B cell (primary cell): ENCODE results near the gene C10orf143. TPM values are rescaled to one million over a fixed set of nuclear protein-coding genes. Genes with fewer than 3 reads are reported as not detected.

ENCODE experiments used
- ATAC-seq: fragments of 200-7000 bp; cut with Tn5 transposase; one replicate; pipeline ENCODE4 v1.10.0; 2021; ENCODE audit warnings: low read depth, mild to moderate bottlenecking, moderate number of reproducible peaks, moderate library complexity
- CTCF ChIA-PET: fragments of 350-600 bp; sonication (Branson Sonifier 250); formaldehyde crosslinking; loops from one replicate; lab custom pipeline; 2021; ENCODE audit warnings: antibody characterized with exemption, inconsistent platforms; lab: Charles Lee
- POLR2A ChIA-PET: fragments of 350-600 bp; sonication (Branson Sonifier 250); formaldehyde crosslinking; loops from one replicate; lab custom pipeline; 2021; ENCODE audit warnings: antibody characterized with exemption; lab: Charles Lee
- DNase-seq: peaks from one replicate; pipeline ENCODE4 v3.0.0; 2013
- H2AFZ ChIP-seq: 2 replicates; pipeline ENCODE4 v1.6.1; 2012; ENCODE audit warnings: mild to moderate bottlenecking, low read depth, low read length; ENCODE audit not compliant: insufficient read depth, poor library complexity, severe bottlenecking
- H3K27ac ChIP-seq, 2 donors: 1 replicate in 1 of 2; 2 replicates in 1 of 2; pipeline ENCODE4 v1.5.1; 2012 to 2013; ENCODE audit warnings: low read length in 2 of 2, mild to moderate bottlenecking in 2 of 2, moderate library complexity in 1 of 2
- H3K27me3 ChIP-seq, 4 experiments: fragments of 200-600 bp in 1 of 4; sonication (generic) in 1 of 4; replicated peaks in 1 of 4; 1 replicate in 2 of 4; 2 replicates in 2 of 4; pipeline versions ENCODE4 v1.6.1 to v1.7.0; 2013 to 2016; ENCODE audit warnings: low read length in 3 of 4, mild to moderate bottlenecking in 2 of 4, mixed read lengths in 1 of 4, moderate library complexity in 1 of 4; ENCODE audit not compliant: insufficient read depth in 4 of 4, control insufficient read depth in 3 of 4; ENCODE audit errors: control extremely low read depth in 1 of 4
- H3K36me3 ChIP-seq, 2 experiments: replicated peaks in 1 of 2; 1 replicate in 1 of 2; 2 replicates in 1 of 2; pipeline versions ENCODE4 v1.6.1 to v1.7.1; 2013; ENCODE audit warnings: low read length in 1 of 2; ENCODE audit not compliant: insufficient read depth in 2 of 2, control insufficient read depth in 1 of 2; ENCODE audit errors: control extremely low read depth in 1 of 2, extremely low read depth in 1 of 2
- H3K4me1 ChIP-seq, 2 donors: fragments of 200-600 bp in 1 of 2; sonication (generic) in 1 of 2; 1 replicate in 1 of 2; 2 replicates in 1 of 2; pipeline versions ENCODE4 v1.5.1 to v1.6.1; 2013 to 2017; ENCODE audit warnings: low read length in 2 of 2; ENCODE audit not compliant: control insufficient read depth in 2 of 2, insufficient read depth in 2 of 2
- H3K4me2 ChIP-seq: replicated peaks from 2 replicates; pipeline ENCODE3; 2012; ENCODE audit warnings: mild to moderate bottlenecking, low read depth, low read length; ENCODE audit not compliant: poor library complexity, severe bottlenecking
- H3K4me3 ChIP-seq, 5 experiments: fragments of 200-600 bp in 1 of 5; sonication (generic) in 1 of 5; 1 replicate in 3 of 5; 2 replicates in 2 of 5; pipeline versions ENCODE4 v1.5.1 to v1.7.0; 2011 to 2016; ENCODE audit warnings: low read length in 4 of 5, mild to moderate bottlenecking in 4 of 5, low read depth in 2 of 5, control low read depth in 1 of 5, moderate library complexity in 1 of 5; ENCODE audit not compliant: insufficient read depth in 1 of 5; ENCODE audit errors: control extremely low read depth in 1 of 5, extremely low read depth in 1 of 5
- H3K79me2 ChIP-seq: fragments of 200-600 bp; sonication (generic); one replicate; pipeline ENCODE4 v1.6.0; 2016; ENCODE audit warnings: low read length; ENCODE audit not compliant: control insufficient read depth, insufficient read depth
- H3K9ac ChIP-seq: fragments of 200-600 bp; sonication (generic); 2 replicates; pipeline ENCODE4 v1.6.1; 2017; ENCODE audit warnings: mild to moderate bottlenecking, low read length, moderate library complexity
- H3K9me3 ChIP-seq, 3 donors: one replicate each; pipeline versions ENCODE4 v1.6.1 to v1.7.1; 2013; ENCODE audit warnings: low read length in 2 of 3; ENCODE audit not compliant: control insufficient read depth in 2 of 3, insufficient read depth in 1 of 3; ENCODE audit errors: control extremely low read depth in 1 of 3
- H4K20me1 ChIP-seq: 2 replicates; pipeline ENCODE4 v1.6.0; 2012; ENCODE audit warnings: mild to moderate bottlenecking, low read length; ENCODE audit not compliant: insufficient read depth, control insufficient read depth, poor library complexity, severe bottlenecking
- H3K27ac Mint-ChIP-seq: one replicate; pipeline ENCODE4 v1.8.0; 2021; ENCODE audit warnings: mixed read lengths
- H3K27me3 Mint-ChIP-seq: one replicate; pipeline ENCODE4 v1.8.0; 2021; ENCODE audit warnings: mixed read lengths
- H3K4me1 Mint-ChIP-seq: one replicate; pipeline ENCODE4 v1.8.0; 2021; ENCODE audit warnings: mixed read lengths
- H3K4me3 Mint-ChIP-seq: one replicate; pipeline ENCODE4 v1.8.0; 2021; ENCODE audit warnings: mixed read lengths
- H3K9me3 Mint-ChIP-seq: one replicate; pipeline ENCODE4 v1.8.0; 2022; ENCODE audit warnings: mixed read lengths; ENCODE audit not compliant: insufficient read depth
- EZH2 ChIP-seq: IDR thresholded peaks from 2 replicates; pipeline ENCODE4 v1.6.1; 2012; ENCODE audit warnings: borderline replicate concordance, low read depth, mild to moderate bottlenecking, moderate library complexity, low read length; ENCODE audit not compliant: insufficient read depth, poor library complexity, severe bottlenecking
- WGBS: methylation state at CpG from one replicate; pipeline ENCODE4 v1.1.5; 2013; ENCODE audit warnings: missing lambda C conversion rate; ENCODE audit not compliant: insufficient coverage; 5-methylcytosine and 5-hydroxymethylcytosine counted together
- intact Hi-C: fragments of 100-400 bp; cut with micrococcal nuclease; formaldehyde crosslinking; loops from one replicate; pipeline ENCODE4 v1.10.0; 2022
- polyA plus RNA-seq: library from polyadenylated mRNA; depleted of rRNA; stranded (reverse); fragments of >200 nt; gene quantifications from 2 replicates; pipeline ENCODE4 v1.2.3, GENCODE V29; 2012
- total RNA-seq, 2 donors: library from RNA; stranded (reverse); fragments of 120-200 nt in 1 of 2; gene quantifications; 1 replicate in 1 of 2; 2 replicates in 1 of 2; pipeline versions ENCODE4 v1.2.3 to v1.2.4, GENCODE V29; 2013 to 2022
- TF ChIP-seq, protein P1 (sequence below): fragments of 200-600 bp; IDR thresholded peaks from one replicate; pipeline ENCODE4 v1.8.0; 2022; ENCODE audit warnings: antibody characterized with exemption, mild to moderate bottlenecking

C10orf143 gene
- total and polyA plus RNA-seq, 2 donors (not counting 1 experiment from before 2014, with no cell fraction given) = 9.1 to 12.8 TPM

DNA sequence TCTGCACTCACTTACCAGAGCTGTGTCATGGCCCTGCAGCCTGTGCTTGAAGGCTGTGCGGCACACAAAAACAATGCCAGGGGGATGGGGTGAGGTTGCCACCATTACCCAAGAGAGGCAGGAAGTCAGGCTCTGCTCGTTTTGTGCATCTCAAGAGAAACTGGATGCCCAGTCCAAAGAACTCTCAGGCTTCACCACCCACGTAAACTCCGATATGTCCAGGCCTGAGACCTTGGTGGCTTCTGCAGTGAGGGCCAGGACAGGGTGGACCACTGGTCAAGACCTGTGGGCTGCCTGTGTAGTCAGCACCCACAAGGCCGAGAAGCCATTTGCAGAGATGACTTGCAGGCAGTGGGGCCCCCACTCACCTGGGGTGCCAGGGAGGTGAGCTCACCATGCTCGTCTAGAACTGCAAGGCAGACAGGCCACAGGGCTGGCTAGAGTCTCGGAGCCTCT, 91.9 kb downstream of the C10orf143 start:
- ATAC-seq (no peak), DNase-seq (no peak)
- Histone ChIP-seq H3K36me3 (no peaks in the 10 kb centered on the region), H3K9ac (no peak overlapping the region), H3K4me1 (no peaks in the 10 kb centered on the region), H3K9me3 (peaks cover 0 to 5% (median 0%) of the 10 kb centered on the region in 3 donors), H3K27me3 (no peaks in the 10 kb centered on the region), H3K4me3 (no peak overlapping the region), H3K4me2 (no peak overlapping the region), H3K79me2 (no peaks in the 10 kb centered on the region), H2AFZ (no peak overlapping the region), H4K20me1 (no peaks in the 10 kb centered on the region), H3K27ac (no peak overlapping the region)
- H3K4me3 Mint-ChIP-seq = no peak overlapping the region
- H3K9me3 Mint-ChIP-seq = no peaks in the 10 kb centered on the region
- WGBS = 78% methylated on average over 7 of the region's 7 CpGs
- H3K27ac Mint-ChIP-seq = no peak overlapping the region
- H3K27me3 Mint-ChIP-seq = no peaks in the 10 kb centered on the region
- intact Hi-C loops = no loop called here
- TF ChIP-seq, protein P1, sequence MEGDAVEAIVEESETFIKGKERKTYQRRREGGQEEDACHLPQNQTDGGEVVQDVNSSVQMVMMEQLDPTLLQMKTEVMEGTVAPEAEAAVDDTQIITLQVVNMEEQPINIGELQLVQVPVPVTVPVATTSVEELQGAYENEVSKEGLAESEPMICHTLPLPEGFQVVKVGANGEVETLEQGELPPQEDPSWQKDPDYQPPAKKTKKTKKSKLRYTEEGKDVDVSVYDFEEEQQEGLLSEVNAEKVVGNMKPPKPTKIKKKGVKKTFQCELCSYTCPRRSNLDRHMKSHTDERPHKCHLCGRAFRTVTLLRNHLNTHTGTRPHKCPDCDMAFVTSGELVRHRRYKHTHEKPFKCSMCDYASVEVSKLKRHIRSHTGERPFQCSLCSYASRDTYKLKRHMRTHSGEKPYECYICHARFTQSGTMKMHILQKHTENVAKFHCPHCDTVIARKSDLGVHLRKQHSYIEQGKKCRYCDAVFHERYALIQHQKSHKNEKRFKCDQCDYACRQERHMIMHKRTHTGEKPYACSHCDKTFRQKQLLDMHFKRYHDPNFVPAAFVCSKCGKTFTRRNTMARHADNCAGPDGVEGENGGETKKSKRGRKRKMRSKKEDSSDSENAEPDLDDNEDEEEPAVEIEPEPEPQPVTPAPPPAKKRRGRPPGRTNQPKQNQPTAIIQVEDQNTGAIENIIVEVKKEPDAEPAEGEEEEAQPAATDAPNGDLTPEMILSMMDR = no peak
- no peak for TF ChIP-seq EZH2
- CTCF ChIA-PET = no interaction called here
- POLR2A ChIA-PET = no interaction called here
- H3K4me1 Mint-ChIP-seq = no peaks in the 10 kb centered on the region

DNA sequence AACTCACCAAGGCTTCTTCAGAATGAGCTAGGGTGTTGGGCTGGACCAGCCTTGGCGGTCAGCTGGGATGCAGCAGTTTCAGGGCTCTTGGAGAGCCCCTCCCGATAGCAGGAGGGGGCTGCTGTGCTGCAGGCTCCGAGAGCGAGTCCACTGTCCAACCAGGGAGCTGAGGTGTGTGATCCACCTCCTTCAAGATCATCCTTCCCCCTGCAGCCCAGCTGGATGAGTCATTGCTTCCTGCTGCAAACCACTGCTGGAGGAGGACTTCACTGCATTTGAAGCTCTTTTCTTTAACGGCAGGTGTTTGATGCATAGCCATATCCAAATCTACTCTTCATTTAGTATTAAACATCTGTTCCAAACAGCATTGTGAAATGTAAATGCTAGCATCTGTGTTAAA, 92.4 kb downstream of the C10orf143 start:
- H3K27me3 Mint-ChIP-seq = no peaks in the 10 kb centered on the region
- no peaks in the 10 kb centered on the region for H3K27me3 ChIP-seq
- H3K27ac Mint-ChIP-seq = no peak overlapping the region
- WGBS = 85% methylated on average over 4 of the region's 5 CpGs
- no peaks in the 10 kb centered on the region for H4K20me1 ChIP-seq
- DNase-seq (no peak), ATAC-seq (no peak)
- no peak overlapping the region for H3K4me3 Mint-ChIP-seq
- TF ChIP-seq, protein P1 = no peak
- no peak for TF ChIP-seq EZH2
- CTCF ChIA-PET = no interaction called here
- H3K27ac ChIP-seq = no peak overlapping the region
- peaks cover 0 to 6% (median 0%) of the 10 kb centered on the region in 3 donors for H3K9me3 ChIP-seq
- no peak overlapping the region for H3K4me2 ChIP-seq
- H3K4me3 ChIP-seq = no peak overlapping the region
- H3K9me3 Mint-ChIP-seq = no peaks in the 10 kb centered on the region
- intact Hi-C loops = no loop called here
- H3K79me2 ChIP-seq = no peaks in the 10 kb centered on the region
- no peaks in the 10 kb centered on the region for H3K36me3 ChIP-seq
- no peaks in the 10 kb centered on the region for H3K4me1 ChIP-seq
- POLR2A ChIA-PET = no interaction called here
- no peaks in the 10 kb centered on the region for H3K4me1 Mint-ChIP-seq
- H2AFZ ChIP-seq = no peak overlapping the region
- no peak overlapping the region for H3K9ac ChIP-seq
